Activated CD4-positive, alpha-beta memory T cell treated with anti-CD3 and anti-CD28 coated beads for 36 hours (primary cell): ENCODE data around the gene PDZK1. TPM values are rescaled to one million over a fixed set of nuclear protein-coding genes. Genes with fewer than 3 reads are reported as not detected.
"Not testable (repeated sequence)": the region's sequence is repeated elsewhere in the genome, so short reads cannot be mapped to it uniquely, and the experiment has no call there.

Experiments
- CTCF ChIA-PET: fragments of 350-600 bp; sonication (Branson Sonifier 250); formaldehyde crosslinking; loops from one replicate; lab custom pipeline; 2021; ENCODE audit warnings: antibody characterized with exemption, inconsistent platforms; lab: Charles Lee
- POLR2A ChIA-PET: fragments of 350-600 bp; sonication (Branson Sonifier 250); formaldehyde crosslinking; loops from one replicate; lab custom pipeline; 2021; ENCODE audit warnings: antibody characterized with exemption; lab: Charles Lee
- DNase-seq: peaks from one replicate; pipeline ENCODE4 v3.0.0-alpha.2; 2020
- H3K27ac Mint-ChIP-seq: one replicate; pipeline ENCODE4 v1.8.0; 2021; ENCODE audit warnings: mixed read lengths
- H3K27me3 Mint-ChIP-seq: one replicate; pipeline ENCODE4 v1.8.0; 2021; ENCODE audit warnings: mixed read lengths
- H3K36me3 Mint-ChIP-seq: one replicate; pipeline ENCODE4 v1.8.0; 2021; ENCODE audit warnings: mixed read lengths
- H3K4me1 Mint-ChIP-seq: one replicate; pipeline ENCODE4 v1.8.0; 2021; ENCODE audit warnings: low read depth, mixed read lengths
- H3K4me3 Mint-ChIP-seq: one replicate; pipeline ENCODE4 v1.8.0; 2021; ENCODE audit warnings: mild to moderate bottlenecking, mixed read lengths
- H3K9me3 Mint-ChIP-seq: one replicate; pipeline ENCODE4 v1.8.0; 2021; ENCODE audit warnings: mixed read lengths
- intact Hi-C: fragments of 100-400 bp; cut with micrococcal nuclease; formaldehyde crosslinking; loops from one replicate; pipeline ENCODE4 v1.15.1; 2023
- total RNA-seq, 2 experiments: library from RNA; stranded (reverse); gene quantifications; one replicate each; pipeline ENCODE4 v1.2.3, GENCODE V29; 2021

The PDZK1 gene
- total RNA-seq, 2 experiments from 2014 or later: not detected

DNA sequence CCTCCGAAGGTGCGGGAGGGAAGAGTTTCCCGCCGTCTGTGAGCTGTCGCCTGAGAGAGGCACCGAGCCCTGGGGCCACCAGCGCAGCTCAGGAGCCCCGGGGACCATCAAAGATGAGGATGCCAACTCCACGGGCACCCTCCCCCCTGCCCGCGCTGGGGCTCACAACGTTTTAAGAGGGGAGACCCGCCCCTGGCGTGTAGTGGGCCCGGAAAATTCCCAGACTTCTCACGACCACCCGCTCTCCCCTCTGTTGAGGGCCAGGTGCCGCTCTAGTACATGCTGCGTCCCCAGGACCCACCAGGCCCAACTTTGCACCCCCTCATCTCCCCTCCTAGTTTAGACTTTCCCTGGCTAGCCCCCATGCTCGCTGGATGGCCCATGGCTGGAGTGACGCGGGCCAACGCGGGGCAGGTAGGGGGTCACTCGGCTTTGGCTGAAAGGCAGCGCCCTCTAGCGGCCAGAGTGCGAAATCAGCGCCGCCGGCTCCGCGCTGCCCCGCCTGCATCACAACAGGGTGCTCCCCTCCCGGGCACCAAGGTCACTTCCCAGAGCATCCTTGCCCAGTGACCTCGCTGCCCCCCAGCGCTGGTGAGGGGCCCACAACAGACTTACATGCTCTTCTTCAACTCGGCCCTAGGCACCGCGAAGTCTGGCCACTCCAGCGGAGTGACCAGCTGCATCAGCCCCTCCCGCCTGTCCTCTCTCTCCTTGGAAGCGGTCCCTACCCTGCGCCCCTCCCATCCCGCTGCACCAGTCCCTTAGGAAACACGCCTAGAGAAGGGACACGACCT lies 13.9 kb upstream of the PDZK1 start:
- ChIA-PET POLR2A (interaction anchor here (0.6 to 1.0 kb wide), 2 partner anchors 18 to 256 kb away, joined by 3 read pairs; no protein-coding TSS in a partner anchor), CTCF (interaction anchor here (0.5 to 3.2 kb wide), 19 partner anchors 9 to 139 kb away, joined by 3 to 26 read pairs (median 3); partner anchors contain the start of genes NUDT17, POLR3C and RNF115)
- no peaks in the 10 kb centered on the region for H3K9me3 Mint-ChIP-seq
- intact Hi-C loops: no loop called here
- peaks cover 21% of the 10 kb centered on the region for H3K27me3 Mint-ChIP-seq
- no peak overlapping the region for H3K4me3 Mint-ChIP-seq
- DNase-seq: peak; percentile 76
- H3K27ac Mint-ChIP-seq: no peak overlapping the region
- H3K36me3 Mint-ChIP-seq: no peaks in the 10 kb centered on the region
- H3K4me1 Mint-ChIP-seq: peaks cover 19% of the 10 kb centered on the region

DNA sequence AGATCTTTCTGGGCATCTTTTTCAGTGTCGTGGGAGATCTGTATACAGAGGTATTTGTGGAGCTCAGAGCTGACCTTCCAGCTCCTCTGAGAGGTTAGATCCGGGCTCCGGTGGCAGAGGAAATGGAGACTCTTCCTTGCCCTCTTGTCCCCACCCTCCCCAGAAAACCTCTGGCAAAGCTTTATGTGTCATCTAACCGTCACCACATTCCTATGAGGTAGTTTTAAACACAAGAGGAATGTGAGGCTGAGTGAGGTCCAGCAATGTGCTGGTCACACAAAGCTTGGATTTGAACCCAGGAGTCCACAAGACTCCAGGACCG lies 13.3 kb upstream of the PDZK1 start:
- H3K9me3 Mint-ChIP-seq: no peaks in the 10 kb centered on the region
- peaks cover 21% of the 10 kb centered on the region for H3K27me3 Mint-ChIP-seq
- no peak overlapping the region for H3K27ac Mint-ChIP-seq
- H3K4me3 Mint-ChIP-seq: no peak overlapping the region
- H3K36me3 Mint-ChIP-seq: no peaks in the 10 kb centered on the region
- no peak for DNase-seq
- H3K4me1 Mint-ChIP-seq: peaks cover 19% of the 10 kb centered on the region
- POLR2A ChIA-PET: interaction anchor here (0.6 to 1.0 kb wide), 2 partner anchors 18 to 255 kb away, joined by 3 read pairs; no protein-coding TSS in a partner anchor
- CTCF ChIA-PET: interaction anchor here (0.8 to 3.2 kb wide), 11 partner anchors 11 to 124 kb away, joined by 3 to 26 read pairs (median 3); partner anchors contain the start of genes POLR3C and RNF115
- intact Hi-C loops: no loop called here

DNA sequence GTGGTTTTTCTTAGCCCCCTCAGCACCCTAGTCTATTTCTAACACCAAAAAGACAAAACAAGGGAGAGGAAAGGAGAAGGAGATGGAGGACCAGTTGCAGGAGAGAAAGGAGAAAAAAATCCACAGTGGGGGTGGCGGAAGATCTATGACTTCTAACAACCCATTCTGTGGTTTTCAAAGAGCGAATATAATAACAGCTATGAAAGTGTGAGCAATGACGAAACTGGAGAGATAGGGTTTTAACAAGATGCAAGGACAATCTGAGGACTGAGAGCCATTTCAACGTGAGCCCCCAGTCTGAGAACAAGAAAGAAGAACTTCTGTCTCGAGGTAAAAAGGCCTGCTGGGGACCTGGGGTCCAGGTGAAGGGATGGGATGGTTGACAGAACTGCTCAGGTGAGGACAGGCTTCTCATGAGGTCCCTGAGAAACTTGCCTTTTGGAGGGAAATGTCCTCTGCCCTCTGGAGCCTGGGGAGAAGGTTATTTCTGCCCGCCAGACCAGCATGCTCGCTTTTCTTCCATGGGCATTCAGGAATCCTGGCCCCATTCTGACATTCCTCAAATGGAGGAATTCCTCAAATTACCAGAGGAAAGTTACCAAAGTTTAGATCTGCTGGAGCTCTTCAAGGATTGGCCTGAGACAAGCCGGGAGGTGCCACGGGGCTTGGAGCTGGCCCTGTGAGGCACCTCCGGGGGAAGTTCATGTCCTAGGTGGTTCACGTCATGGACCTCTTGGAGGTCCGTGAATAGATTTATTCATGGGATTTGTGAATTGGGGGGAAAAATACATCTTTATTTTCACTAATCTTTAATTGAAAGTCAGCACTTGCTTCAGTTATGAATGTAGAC lies 12.3 kb upstream of the PDZK1 start, which contains the start of gene CD160:
TSS of gene CD160 (plus strand) at position 270 of the 850 bp plus-strand sequence. CDS start 8,829 bp downstream, outside the sequence.
- Mint-ChIP-seq H3K36me3 (no peaks in the 10 kb centered on the region), H3K4me1 (peaks cover 19% of the 10 kb centered on the region), H3K4me3 (no peak within 1 kb of the TSS), H3K9me3 (no peaks in the 10 kb centered on the region), H3K27me3 (peaks cover 21% of the 10 kb centered on the region), H3K27ac (no peak within 1 kb of the TSS)
- peak; percentile 16 for DNase-seq
- POLR2A ChIA-PET: no interaction called here
- intact Hi-C loops: no loop called here
- CTCF ChIA-PET: interaction anchor here (0.8 to 3.2 kb wide), 5 partner anchors 10 to 109 kb away, joined by 3 to 26 read pairs (median 4); no protein-coding TSS in a partner anchor

DNA sequence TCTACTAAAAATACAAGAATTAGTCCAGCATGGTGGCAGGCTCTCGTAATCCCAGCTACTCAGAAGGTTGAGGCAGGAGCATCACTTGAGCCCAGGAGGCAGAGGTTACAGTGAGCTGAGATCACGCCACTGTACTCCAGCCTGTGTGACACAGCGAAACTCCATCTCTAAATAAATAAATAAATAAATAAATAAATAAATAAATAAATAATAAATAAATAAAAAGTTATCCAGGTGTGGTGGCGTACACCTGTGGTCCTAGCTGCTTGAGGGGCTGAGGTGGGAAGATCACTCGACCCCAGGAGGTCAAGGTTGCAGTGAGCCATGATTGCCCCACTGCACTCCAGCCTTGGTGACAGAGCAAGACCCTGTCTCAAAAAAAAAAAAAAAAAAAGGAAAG lies 11.3 kb upstream of the PDZK1 start:
- intact Hi-C loops, H3K4me3 Mint-ChIP-seq, CTCF ChIA-PET, H3K9me3 Mint-ChIP-seq, POLR2A ChIA-PET, DNase-seq, H3K36me3 Mint-ChIP-seq, H3K27ac Mint-ChIP-seq: not testable (repeated sequence)
- peaks cover 21% of the 10 kb centered on the region for H3K27me3 Mint-ChIP-seq
- peaks cover 19% of the 10 kb centered on the region for H3K4me1 Mint-ChIP-seq

DNA sequence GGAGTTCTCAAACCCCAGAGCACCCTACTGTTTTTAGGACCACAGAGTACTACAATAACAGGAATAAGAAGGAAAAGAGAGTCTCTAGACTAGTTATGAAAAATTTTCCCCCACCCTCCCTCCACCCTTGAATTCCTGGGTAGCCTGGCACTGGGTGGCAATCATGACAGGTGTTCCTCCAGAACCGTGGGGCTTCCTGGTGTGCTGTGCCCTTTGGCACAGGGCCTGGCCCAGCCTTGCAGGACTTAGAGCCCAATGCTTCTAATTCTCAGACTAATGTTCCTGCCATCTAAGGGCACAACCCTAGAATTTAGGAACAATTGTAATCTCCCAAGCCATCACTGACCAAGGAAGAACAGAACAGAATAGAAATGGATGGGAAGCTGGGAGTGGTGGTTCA lies 10.7 kb upstream of the PDZK1 start:
- peaks cover 19% of the 10 kb centered on the region for H3K4me1 Mint-ChIP-seq
- intact Hi-C loops: no loop called here
- H3K9me3 Mint-ChIP-seq: no peaks in the 10 kb centered on the region
- H3K27ac Mint-ChIP-seq: no peak overlapping the region
- CTCF ChIA-PET: no interaction called here
- POLR2A ChIA-PET: no interaction called here
- no peak overlapping the region for H3K4me3 Mint-ChIP-seq
- no peaks in the 10 kb centered on the region for H3K36me3 Mint-ChIP-seq
- H3K27me3 Mint-ChIP-seq: peaks cover 19% of the 10 kb centered on the region
- no peak for DNase-seq

DNA sequence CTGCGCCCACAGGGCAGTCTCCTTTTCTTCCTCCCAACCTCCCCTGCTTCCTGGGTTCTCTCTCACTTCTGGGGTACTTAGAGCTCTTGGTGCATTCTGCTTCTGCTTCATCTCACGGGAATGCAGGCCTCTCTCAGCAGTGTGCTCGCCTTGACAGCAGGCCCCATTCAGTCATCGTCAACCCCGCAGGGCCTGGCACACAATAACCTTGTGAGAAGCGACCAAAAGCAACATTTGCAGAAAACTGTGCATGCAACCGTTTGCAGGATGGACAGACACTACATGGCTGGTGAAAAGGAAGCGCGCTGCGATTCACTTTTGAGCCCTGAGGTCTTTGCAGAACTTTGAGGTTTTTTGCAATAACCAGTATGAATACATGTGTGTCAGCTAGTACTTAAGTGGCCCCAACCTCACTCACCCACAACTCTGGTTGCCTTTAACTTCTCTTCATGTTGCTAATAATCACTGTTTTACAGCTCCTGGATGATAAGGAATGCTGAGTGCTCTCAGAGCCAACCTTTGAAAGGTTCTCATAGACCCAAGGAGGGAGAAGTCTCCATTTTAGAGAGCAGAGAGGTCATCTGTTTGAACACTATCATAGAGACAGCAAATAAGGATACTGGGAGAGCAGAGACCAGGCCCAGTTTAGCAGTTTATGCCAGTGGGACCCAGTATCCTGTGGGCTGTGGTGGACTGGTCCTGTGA lies 9.6 kb upstream of the PDZK1 start:
- H3K27ac Mint-ChIP-seq: no peak overlapping the region
- no peaks in the 10 kb centered on the region for H3K36me3 Mint-ChIP-seq
- H3K4me3 Mint-ChIP-seq: no peak overlapping the region
- POLR2A ChIA-PET: no interaction called here
- peaks cover 14% of the 10 kb centered on the region for H3K27me3 Mint-ChIP-seq
- CTCF ChIA-PET: no interaction called here
- no peak for DNase-seq
- H3K9me3 Mint-ChIP-seq: no peaks in the 10 kb centered on the region
- intact Hi-C loops: no loop called here
- peaks cover 19% of the 10 kb centered on the region for H3K4me1 Mint-ChIP-seq

DNA sequence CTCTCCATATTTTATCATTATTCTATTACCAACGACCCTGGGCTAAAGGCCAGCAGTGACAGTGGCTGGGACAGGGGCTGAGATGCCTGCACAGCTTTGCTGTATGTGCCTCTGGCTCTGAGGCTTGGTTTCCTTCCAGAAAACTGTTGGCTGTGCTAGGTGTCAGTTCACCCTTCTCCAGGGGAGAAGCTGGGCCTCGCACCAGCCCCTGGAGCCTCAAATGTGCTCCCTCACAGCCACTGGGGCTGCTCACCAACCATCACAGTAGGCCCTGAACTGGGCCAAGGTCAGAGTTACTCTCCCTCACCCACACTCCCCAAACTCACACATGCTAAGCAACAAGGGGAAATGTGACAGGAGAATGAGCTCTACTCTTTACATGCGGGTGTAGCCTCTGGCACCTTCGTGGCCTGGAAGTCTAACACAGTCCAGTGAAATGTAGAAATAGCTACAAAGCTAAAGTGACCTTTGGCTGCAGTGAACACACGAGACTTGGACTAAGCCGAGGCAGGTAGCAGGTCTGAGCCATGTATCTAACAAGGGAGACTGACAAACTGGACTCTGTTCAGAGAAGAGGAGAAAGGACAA lies 7.5 kb upstream of the PDZK1 start:
- POLR2A ChIA-PET: no interaction called here
- CTCF ChIA-PET: no interaction called here
- H3K27ac Mint-ChIP-seq: no peak overlapping the region
- no peaks in the 10 kb centered on the region for H3K36me3 Mint-ChIP-seq
- no peak overlapping the region for H3K4me3 Mint-ChIP-seq
- no peak for DNase-seq
- intact Hi-C loops: no loop called here
- no peaks in the 10 kb centered on the region for H3K9me3 Mint-ChIP-seq
- peaks cover 1% of the 10 kb centered on the region for H3K27me3 Mint-ChIP-seq
- peaks cover 8% of the 10 kb centered on the region for H3K4me1 Mint-ChIP-seq

DNA sequence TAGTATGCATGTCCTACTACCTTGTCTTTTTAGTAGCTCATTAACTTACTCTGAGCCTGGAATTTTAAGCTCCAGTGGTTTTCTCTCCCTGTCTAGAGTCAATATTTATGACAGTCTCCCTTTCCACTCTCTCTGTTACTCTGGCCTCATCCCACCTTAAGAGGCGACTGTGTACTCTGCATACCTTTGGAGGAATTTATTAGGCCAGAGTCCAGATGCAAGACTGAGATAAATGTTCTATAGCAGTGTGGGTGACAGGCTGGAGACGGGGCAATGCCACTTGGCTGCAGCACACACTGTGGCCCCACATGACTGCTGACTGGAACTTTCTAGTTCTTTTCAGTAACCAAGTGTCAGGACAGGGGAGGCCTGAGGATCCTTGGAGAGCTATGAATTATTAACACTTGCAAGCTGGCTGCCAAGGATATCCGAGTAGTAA lies 4.1 kb upstream of the PDZK1 start:
- Mint-ChIP-seq H3K27ac (no peak overlapping the region), H3K27me3 (no peaks in the 10 kb centered on the region), H3K9me3 (no peaks in the 10 kb centered on the region), H3K4me3 (no peak overlapping the region), H3K4me1 (no peaks in the 10 kb centered on the region), H3K36me3 (no peaks in the 10 kb centered on the region)
- intact Hi-C loops: no loop called here
- CTCF ChIA-PET: interaction anchor here (0.7 kb wide), 1 partner anchor 10 kb away, joined by 3 read pairs; no protein-coding TSS in a partner anchor
- DNase-seq: no peak
- POLR2A ChIA-PET: no interaction called here

DNA sequence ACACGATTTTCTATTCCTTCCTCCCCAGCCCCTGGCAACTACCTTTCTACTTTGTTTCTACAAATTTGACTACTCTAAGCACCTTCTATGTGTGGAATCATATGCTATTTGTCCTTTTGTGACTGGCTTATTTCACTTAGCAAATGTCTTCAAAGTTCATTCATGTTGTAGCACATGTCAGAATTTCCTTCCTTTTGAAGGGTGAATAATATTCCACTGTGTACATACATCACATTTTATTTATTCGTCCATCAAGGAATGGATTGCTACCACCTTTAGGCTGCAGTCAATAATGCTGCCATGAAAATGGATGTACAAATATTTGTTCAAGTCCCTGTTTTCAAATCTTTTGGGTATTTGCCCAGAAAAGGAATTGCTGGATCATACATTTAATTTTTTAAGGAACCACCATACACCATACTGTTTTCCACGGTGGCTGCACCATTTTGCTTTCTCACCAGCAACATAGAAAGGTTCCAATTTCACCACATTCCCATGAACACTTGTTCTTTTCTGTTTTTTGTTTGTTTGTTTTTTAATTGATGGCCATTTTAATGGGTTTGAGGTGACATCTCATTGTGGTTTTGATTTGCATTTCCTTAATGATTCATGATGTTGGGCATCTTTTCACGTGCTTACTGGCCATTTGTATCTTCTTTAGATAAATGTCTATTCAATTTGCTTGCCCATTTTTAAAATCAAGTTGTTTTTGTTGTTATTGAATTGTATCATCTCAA lies 3.3 kb upstream of the PDZK1 start:
- intact Hi-C loops: no loop called here
- ChIA-PET POLR2A (no interaction called here), CTCF (interaction anchor here (1.8 kb wide), 1 partner anchor 11 kb away, joined by 14 read pairs; no protein-coding TSS in a partner anchor)
- no peak for DNase-seq
- H3K27ac Mint-ChIP-seq: no peak overlapping the region
- no peak overlapping the region for H3K4me3 Mint-ChIP-seq
- no peaks in the 10 kb centered on the region for H3K4me1 Mint-ChIP-seq
- H3K9me3 Mint-ChIP-seq: no peaks in the 10 kb centered on the region
- no peaks in the 10 kb centered on the region for H3K27me3 Mint-ChIP-seq
- no peaks in the 10 kb centered on the region for H3K36me3 Mint-ChIP-seq

DNA sequence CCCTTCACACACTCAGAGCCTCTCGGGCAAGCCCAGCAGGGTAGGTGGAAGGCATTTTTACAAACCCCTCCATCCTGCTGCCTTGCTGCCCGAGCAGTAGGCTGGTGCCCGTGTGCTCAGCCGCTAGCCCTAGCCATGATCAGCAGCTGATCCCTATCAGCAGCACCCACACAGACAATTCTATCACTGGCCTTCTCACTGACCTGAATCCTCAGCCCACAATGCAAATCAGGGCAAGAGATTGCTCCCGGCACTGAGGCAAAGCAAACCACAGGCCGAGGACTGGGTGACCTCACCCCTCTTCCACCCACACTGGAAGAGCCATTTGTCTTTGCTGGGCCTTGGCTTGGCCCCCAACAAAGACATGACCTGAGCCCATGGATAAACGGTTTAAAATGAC lies 895 bp upstream of the PDZK1 start:
- intact Hi-C loops: no loop called here
- Mint-ChIP-seq H3K4me1 (no peaks in the 10 kb centered on the region), H3K27me3 (no peaks in the 10 kb centered on the region), H3K27ac (no peak overlapping the region), H3K4me3 (no peak overlapping the region), H3K36me3 (no peaks in the 10 kb centered on the region), H3K9me3 (no peaks in the 10 kb centered on the region)
- no peak for DNase-seq
- ChIA-PET CTCF (no interaction called here), POLR2A (no interaction called here)

DNA sequence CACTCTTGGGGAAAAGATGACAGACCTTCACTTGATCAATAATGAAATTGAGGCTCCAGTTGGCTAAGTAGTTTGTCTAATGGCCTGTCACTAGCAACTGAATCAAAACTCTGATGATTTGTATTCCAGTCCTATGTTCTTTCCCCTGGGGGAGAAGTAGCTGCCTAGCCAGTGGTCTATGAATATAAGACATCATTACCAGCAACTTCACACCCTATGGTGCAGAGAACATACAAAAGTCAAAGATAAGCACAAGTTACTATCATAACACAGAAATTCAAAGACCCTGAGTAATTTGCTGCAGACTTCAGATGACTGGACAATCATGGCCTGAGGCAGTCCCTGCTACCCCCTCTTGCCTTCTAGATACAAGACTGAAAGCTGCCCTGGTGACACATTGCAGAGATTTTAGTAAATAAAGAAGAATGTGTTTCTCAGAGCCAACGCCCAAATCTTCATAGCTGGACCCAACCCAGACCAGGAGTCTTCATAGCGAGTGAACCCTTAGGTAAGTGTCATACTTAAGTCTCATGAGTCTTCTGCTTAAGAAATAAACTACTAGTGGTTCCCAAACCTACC lies 993 bp downstream of the PDZK1 start:
- ChIA-PET CTCF (no interaction called here), POLR2A (no interaction called here)
- H3K4me3 Mint-ChIP-seq: no peak overlapping the region
- H3K4me1 Mint-ChIP-seq: no peaks in the 10 kb centered on the region
- no peak for DNase-seq
- no peaks in the 10 kb centered on the region for H3K27me3 Mint-ChIP-seq
- H3K36me3 Mint-ChIP-seq: no peaks in the 10 kb centered on the region
- H3K9me3 Mint-ChIP-seq: no peaks in the 10 kb centered on the region
- intact Hi-C loops: no loop called here
- no peak overlapping the region for H3K27ac Mint-ChIP-seq
